HepG2 (cell line): Measurements from ENCODE around the gene INPP5E. TPM values are rescaled to one million over a fixed set of nuclear protein-coding genes. Genes with fewer than 3 reads are reported as not detected.

Source experiments
- ATAC-seq: fragments of 200-7000 bp; cut with Tn5 transposase; 3 replicates; pipeline ENCODE4 v1.9.1; 2020; ENCODE audit warnings: mild to moderate bottlenecking, moderate library complexity
- BruUV-seq: library from RNA; stranded (reverse); fragments of 400-500 nt; replicated peaks from 2 replicates; lab custom pipeline; 2021; lab: Mats Ljungman, UMichigan
- CTCF ChIA-PET: fragments of 300-600 bp; formaldehyde crosslinking; extraction: SDS; loops from one replicate; lab custom pipeline; 2021; ENCODE audit warnings: low total read pairs, inconsistent platforms, low intra/inter-chr PET ratio; lab: Yijun Ruan, JAX
- POLR2A ChIA-PET: fragments of 350-600 bp; sonication (Branson Sonifier 250); formaldehyde crosslinking; loops from one replicate; lab custom pipeline; 2020; ENCODE audit warnings: antibody characterized with exemption, inconsistent platforms; lab: Yijun Ruan, JAX
- DNase-seq: peaks from one replicate; pipeline ENCODE4 v3.0.0-alpha.2; 2015; ENCODE audit warnings: low spot score
- FAIRE-seq: peaks from 3 replicates; lab custom pipeline; 2011; peaks lifted over from hg19 to GRCh38; lab: Jason Lieb, UNC
- H2AFZ ChIP-seq: one replicate; pipeline ENCODE4 v1.6.1; 2011; ENCODE audit warnings: low read length, inconsistent platforms
- H3K27ac ChIP-seq: fragments of 300-600 bp; 3 replicates; pipeline ENCODE4 v1.8.0; 2011; ENCODE audit warnings: mixed run types, mild to moderate bottlenecking, mixed read lengths, low read length, inconsistent platforms; ENCODE audit not compliant: insufficient read depth; ENCODE audit errors: extremely low read length
- H3K27me3 ChIP-seq, 2 experiments: fragments of 200-600 bp in 1 of 2; 2 replicates in 1 of 2; 3 replicates in 1 of 2; pipeline versions ENCODE4 v1.6.0 to v1.8.0; 2011; ENCODE audit warnings: low read length in 2 of 2, mild to moderate bottlenecking in 2 of 2, moderate library complexity in 2 of 2, inconsistent platforms in 1 of 2; ENCODE audit not compliant: insufficient read depth in 2 of 2, control insufficient read depth in 1 of 2
- H3K36me3 ChIP-seq, 2 experiments: fragments of 200-600 bp in 1 of 2; replicated peaks in 1 of 2; 2 replicates in 1 of 2; 3 replicates in 1 of 2; pipeline versions ENCODE4 v1.5.1 to v1.8.0; 2011; ENCODE audit warnings: low read length in 2 of 2, inconsistent platforms in 1 of 2; ENCODE audit not compliant: insufficient read depth in 2 of 2, control insufficient read depth in 1 of 2
- H3K4me1 ChIP-seq: 2 replicates; pipeline ENCODE4 v1.5.1; 2012; ENCODE audit warnings: low read length, inconsistent platforms; ENCODE audit not compliant: insufficient read depth
- H3K4me2 ChIP-seq: 2 replicates; pipeline ENCODE4 v1.6.0; 2011; ENCODE audit warnings: low read depth, low read length, inconsistent platforms
- H3K4me3 ChIP-seq, 3 experiments: fragments of 200-600 bp in 1 of 3; sonication (generic), shearing (Covaris generic) in 1 of 3; replicated peaks in 1 of 3; 2 replicates each; pipeline ENCODE4 v1.5.1; 2011 to 2016; ENCODE audit warnings: low read length in 3 of 3, inconsistent platforms in 2 of 3, low read depth in 2 of 3, mild to moderate bottlenecking in 2 of 3, control low read depth in 1 of 3, mixed read lengths in 1 of 3; ENCODE audit not compliant: insufficient read depth in 1 of 3
- H3K79me2 ChIP-seq: one replicate; pipeline ENCODE4 v1.6.1; 2011; ENCODE audit warnings: low read length, inconsistent platforms; ENCODE audit not compliant: insufficient read depth
- H3K9ac ChIP-seq: 2 replicates; pipeline ENCODE4 v1.6.0; 2011; ENCODE audit warnings: mild to moderate bottlenecking, low read depth, low read length, inconsistent platforms; ENCODE audit not compliant: insufficient read depth
- H3K9me3 ChIP-seq: 2 replicates; pipeline ENCODE4 v1.5.1; 2012; ENCODE audit warnings: mild to moderate bottlenecking, low read length
- H4K20me1 ChIP-seq: 2 replicates; pipeline ENCODE4 v1.6.0; 2011; ENCODE audit warnings: inconsistent platforms, mild to moderate bottlenecking, low read length, moderate library complexity; ENCODE audit not compliant: insufficient read depth
- AGO2 ChIP-seq: fragments of 200-400 bp; formaldehyde crosslinking; optimal IDR thresholded peaks from 2 replicates; pipeline ENCODE3; 2017; ENCODE audit warnings: mild to moderate bottlenecking, low read depth, low read length, moderate library complexity
- ATF7-NPFF ChIP-seq: sonication (generic); formaldehyde crosslinking; IDR thresholded peaks from 2 replicates; pipeline ENCODE4 v1.8.1; 2023; ENCODE audit warnings: mild to moderate bottlenecking, low read depth, missing genetic modification reagents, moderate library complexity
- ATRX ChIP-seq: sonication (generic); formaldehyde crosslinking; IDR thresholded peaks from 2 replicates; pipeline ENCODE4 v1.4.0; 2020; ENCODE audit warnings: missing genetic modification reagents, borderline replicate concordance
- BATF2 ChIP-seq: sonication (generic); formaldehyde crosslinking; IDR thresholded peaks from 2 replicates; pipeline ENCODE4 v1.8.0; 2022; ENCODE audit warnings: mild to moderate bottlenecking, missing genetic modification reagents, moderate library complexity
- CREBL2 ChIP-seq: sonication (generic); formaldehyde crosslinking; IDR thresholded peaks from 2 replicates; pipeline ENCODE4 v1.8.1; 2023; ENCODE audit warnings: missing genetic modification reagents, mild to moderate bottlenecking, borderline replicate concordance
- ETV6 ChIP-seq: sonication (generic); formaldehyde crosslinking; conservative IDR thresholded peaks from 2 replicates; pipeline ENCODE4 v1.4.0; 2020; ENCODE audit warnings: missing genetic modification reagents
- KLF11 ChIP-seq: IDR thresholded peaks from 2 replicates; pipeline ENCODE4 v1.6.1; 2016; ENCODE audit warnings: missing compliant biosample characterization
- NFATC3 ChIP-seq: sonication (generic); formaldehyde crosslinking; IDR thresholded peaks from 2 replicates; pipeline ENCODE4 v1.5.1; 2020; ENCODE audit warnings: mild to moderate bottlenecking, missing genetic modification reagents
- PAX8 ChIP-seq: sonication (generic); formaldehyde crosslinking; IDR thresholded peaks from 2 replicates; pipeline ENCODE4 v1.8.0; 2022; ENCODE audit warnings: mild to moderate bottlenecking, missing genetic modification reagents, borderline replicate concordance
- RBFOX2 ChIP-seq: fragments of 200-400 bp; formaldehyde crosslinking; IDR thresholded peaks from 2 replicates; pipeline ENCODE4 v1.6.1; 2017; ENCODE audit warnings: low read depth, mild to moderate bottlenecking, low read length
- ZNF468 ChIP-seq: sonication (generic); formaldehyde crosslinking; IDR thresholded peaks from 2 replicates; pipeline ENCODE4 v1.8.0; 2022; ENCODE audit warnings: mild to moderate bottlenecking, moderate library complexity, missing genetic modification reagents
- WGBS: methylation state at CpG from one replicate; pipeline ENCODE4 v1.1.6; 2017; ENCODE audit warnings: low lambda C conversion rate; 5-methylcytosine and 5-hydroxymethylcytosine counted together
- in situ Hi-C: cut with HindIII; loops from 2 replicates; pipeline ENCODE4 v1.10.0; 2017; ENCODE audit warnings: low pct_unique_long_range_greater_than_20kb; ENCODE audit not compliant: extremely low pct_ligation_motif_present
- intact Hi-C: fragments of 100-400 bp; cut with micrococcal nuclease; formaldehyde crosslinking; loops from one replicate; pipeline ENCODE4 v1.10.0; 2022; ENCODE audit not compliant: unreplicated experiment
- polyA plus RNA-seq, 8 experiments: library from polyadenylated mRNA; depleted of rRNA in 3 of 8; stranded (reverse) in 7 of 8; unstranded in 1 of 8; fragments of >200 nt; fragmentation: Illumina TruSeq in 4 of 8; extraction: Trizol in 4 of 8; gene quantifications; 2 replicates each; pipeline versions ENCODE4 v1.2.1 to v1.2.3, GENCODE V29; 2011 to 2016; ENCODE audit warnings: low read depth in 4 of 8, missing spikeins in 1 of 8, mixed read lengths in 1 of 8; ENCODE audit not compliant: insufficient read depth in 1 of 8
- total RNA-seq, 5 experiments: library from RNA; depleted of rRNA; stranded (reverse); fragments of >200 nt; fragmentation: Illumina TruSeq; extraction: Trizol; gene quantifications; 2 replicates each; pipeline ENCODE4 v1.2.3, GENCODE V29; 2016; ENCODE audit warnings: low read depth in 1 of 5
- TF ChIP-seq, protein P1 (sequence below): sonication (generic); formaldehyde crosslinking; IDR thresholded peaks from 2 replicates; pipeline ENCODE4 v1.5.0; 2020; ENCODE audit warnings: missing genetic modification reagents
- TF ChIP-seq, protein P2 (sequence below): sonication (generic); formaldehyde crosslinking; IDR thresholded peaks from 2 replicates; pipeline ENCODE4 v1.4.0; 2020; ENCODE audit warnings: missing genetic modification reagents, borderline replicate concordance

INPP5E gene
- total and polyA plus RNA-seq, 2 of the 13 experiments (the other 11 are each of a cell fraction or from before 2014, with no cell fraction given) = 5.5 TPM

DNA sequence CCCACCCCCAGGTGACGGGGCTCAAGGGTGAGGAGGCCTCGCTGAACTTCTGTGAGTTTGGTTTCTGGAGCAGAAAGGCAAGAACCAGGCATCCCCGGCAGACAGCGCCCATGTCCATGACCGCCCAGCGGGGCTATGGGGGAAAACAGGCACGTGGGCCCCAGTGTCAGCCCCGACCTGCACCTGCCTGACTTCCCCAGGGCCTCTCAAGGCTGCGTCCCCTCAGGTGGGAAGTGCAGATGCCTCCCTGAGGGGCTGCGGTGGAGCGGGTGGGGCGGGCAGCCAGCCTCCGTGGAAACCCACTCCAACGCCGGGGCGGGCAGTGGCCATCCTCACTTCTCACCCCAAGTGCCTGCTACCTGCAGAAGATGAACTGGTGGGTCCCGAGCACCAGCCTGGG, 59.3 kb downstream of the INPP5E start:
- no TSS peak for BruUV-seq
- TF ChIP-seq, protein P1, sequence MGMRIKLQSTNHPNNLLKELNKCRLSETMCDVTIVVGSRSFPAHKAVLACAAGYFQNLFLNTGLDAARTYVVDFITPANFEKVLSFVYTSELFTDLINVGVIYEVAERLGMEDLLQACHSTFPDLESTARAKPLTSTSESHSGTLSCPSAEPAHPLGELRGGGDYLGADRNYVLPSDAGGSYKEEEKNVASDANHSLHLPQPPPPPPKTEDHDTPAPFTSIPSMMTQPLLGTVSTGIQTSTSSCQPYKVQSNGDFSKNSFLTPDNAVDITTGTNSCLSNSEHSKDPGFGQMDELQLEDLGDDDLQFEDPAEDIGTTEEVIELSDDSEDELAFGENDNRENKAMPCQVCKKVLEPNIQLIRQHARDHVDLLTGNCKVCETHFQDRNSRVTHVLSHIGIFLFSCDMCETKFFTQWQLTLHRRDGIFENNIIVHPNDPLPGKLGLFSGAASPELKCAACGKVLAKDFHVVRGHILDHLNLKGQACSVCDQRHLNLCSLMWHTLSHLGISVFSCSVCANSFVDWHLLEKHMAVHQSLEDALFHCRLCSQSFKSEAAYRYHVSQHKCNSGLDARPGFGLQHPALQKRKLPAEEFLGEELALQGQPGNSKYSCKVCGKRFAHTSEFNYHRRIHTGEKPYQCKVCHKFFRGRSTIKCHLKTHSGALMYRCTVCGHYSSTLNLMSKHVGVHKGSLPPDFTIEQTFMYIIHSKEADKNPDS (CRISPR knock-in tag) = no peak
- TF ChIP-seq ETV6 (no peak), BATF2 (CRISPR knock-in tag) (no peak), AGO2 (peak; percentile 66), ATF7-NPFF (CRISPR knock-in tag) (no peak)
- H3K36me3 ChIP-seq = peaks cover 20 to 41% of the 10 kb centered on the region in 2 experiments; a peak in 3 of 5 replicates
- no peaks in the 10 kb centered on the region for H3K9me3 ChIP-seq
- 0 out of 2 replicates have a peak, but pooled peaks cover 7% of the 10 kb centered on the region for H3K4me1 ChIP-seq
- CTCF ChIA-PET = no interaction called here
- in situ Hi-C loops (no loop called here), intact Hi-C loops (no loop called here)
- no peaks in the 10 kb centered on the region for H4K20me1 ChIP-seq
- H3K4me2 ChIP-seq = no peak overlapping the region
- no peak overlapping the region for H3K4me3 ChIP-seq
- ATAC-seq = no peak
- FAIRE-seq = no peak
- POLR2A ChIA-PET = interaction anchor here (1.3 kb wide), 1 partner anchor 17 kb away, joined by 3 read pairs; the partner anchor contains the start of gene DNLZ
- 100% methylated on average over 1 of the region's 17 CpGs for WGBS
- DNase-seq = no peak
- no peaks in the 10 kb centered on the region for H3K79me2 ChIP-seq
- no peak overlapping the region for H3K9ac ChIP-seq
- no peak overlapping the region for H2AFZ ChIP-seq
- H3K27ac ChIP-seq = no peak overlapping the region
- H3K27me3 ChIP-seq = no peaks in the 10 kb centered on the region

DNA sequence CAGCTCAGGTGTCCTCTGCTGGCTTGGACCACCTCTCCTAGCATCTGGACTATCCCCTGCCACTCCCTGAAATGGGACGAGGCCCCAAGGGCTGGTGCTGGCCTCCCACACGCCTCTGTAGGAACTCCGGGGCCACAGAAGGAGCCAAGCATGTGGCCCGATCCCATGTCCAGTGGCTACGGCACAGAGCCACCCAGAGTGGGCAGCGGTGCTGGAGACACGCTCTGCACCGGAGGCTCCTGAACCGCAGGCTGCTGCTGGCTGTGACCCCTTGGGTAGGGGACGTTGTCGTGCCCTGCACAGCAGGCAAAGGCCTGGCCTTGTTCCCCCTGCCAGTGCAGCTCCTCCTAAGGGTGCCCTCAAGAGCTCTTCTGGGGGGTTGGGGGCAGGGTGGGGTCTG, 59.8 kb downstream of the INPP5E start:
- ChIA-PET CTCF (no interaction called here), POLR2A (no interaction called here)
- WGBS = 100% methylated on average over 3 of the region's 11 CpGs
- Histone ChIP-seq H2AFZ (no peak overlapping the region), H3K27ac (no peak overlapping the region), H3K4me2 (no peak overlapping the region), H3K9me3 (no peaks in the 10 kb centered on the region), H3K4me3 (no peak overlapping the region), H3K4me1 (0 out of 2 replicates have a peak, but pooled peaks cover 7% of the 10 kb centered on the region), H3K36me3 (peaks cover 20 to 37% of the 10 kb centered on the region in 2 experiments; a peak in 3 of 5 replicates), H3K79me2 (no peaks in the 10 kb centered on the region), H3K27me3 (no peaks in the 10 kb centered on the region), H3K9ac (no peak overlapping the region), H4K20me1 (no peaks in the 10 kb centered on the region)
- in situ Hi-C loops = no loop called here
- FAIRE-seq (no peak), ATAC-seq (no peak), DNase-seq (no peak)
- intact Hi-C loops = no loop called here
- BruUV-seq = no TSS peak
- no peak for TF ChIP-seq CREBL2 (CRISPR knock-in tag)
- no peak for TF ChIP-seq ATRX
- TF ChIP-seq KLF11 (CRISPR knock-in tag) = no peak
- no peak for TF ChIP-seq RBFOX2
- TF ChIP-seq, protein P2, sequence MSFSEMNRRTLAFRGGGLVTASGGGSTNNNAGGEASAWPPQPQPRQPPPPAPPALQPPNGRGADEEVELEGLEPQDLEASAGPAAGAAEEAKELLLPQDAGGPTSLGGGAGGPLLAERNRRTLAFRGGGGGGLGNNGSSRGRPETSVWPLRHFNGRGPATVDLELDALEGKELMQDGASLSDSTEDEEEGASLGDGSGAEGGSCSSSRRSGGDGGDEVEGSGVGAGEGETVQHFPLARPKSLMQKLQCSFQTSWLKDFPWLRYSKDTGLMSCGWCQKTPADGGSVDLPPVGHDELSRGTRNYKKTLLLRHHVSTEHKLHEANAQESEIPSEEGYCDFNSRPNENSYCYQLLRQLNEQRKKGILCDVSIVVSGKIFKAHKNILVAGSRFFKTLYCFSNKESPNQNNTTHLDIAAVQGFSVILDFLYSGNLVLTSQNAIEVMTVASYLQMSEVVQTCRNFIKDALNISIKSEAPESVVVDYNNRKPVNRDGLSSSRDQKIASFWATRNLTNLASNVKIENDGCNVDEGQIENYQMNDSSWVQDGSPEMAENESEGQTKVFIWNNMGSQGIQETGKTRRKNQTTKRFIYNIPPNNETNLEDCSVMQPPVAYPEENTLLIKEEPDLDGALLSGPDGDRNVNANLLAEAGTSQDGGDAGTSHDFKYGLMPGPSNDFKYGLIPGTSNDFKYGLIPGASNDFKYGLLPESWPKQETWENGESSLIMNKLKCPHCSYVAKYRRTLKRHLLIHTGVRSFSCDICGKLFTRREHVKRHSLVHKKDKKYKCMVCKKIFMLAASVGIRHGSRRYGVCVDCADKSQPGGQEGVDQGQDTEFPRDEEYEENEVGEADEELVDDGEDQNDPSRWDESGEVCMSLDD (CRISPR knock-in tag) = no peak
- TF ChIP-seq ZNF468 = no peak
- no peak for TF ChIP-seq NFATC3 (CRISPR knock-in tag)
- no peak for TF ChIP-seq PAX8
